ENCODE data around the gene FOXRED1. TPM values are rescaled to one million over a fixed set of nuclear protein-coding genes. Genes with fewer than 3 reads are reported as not detected.

FOXRED1 gene
- total RNA-seq, 2 experiments from 2014 or later: 46.0 to 47.3 TPM

GRCh38 chr11:126282736-126283591 lies 14.0 kb downstream of the FOXRED1 start, which contains the start of gene TIRAP:
Gene TIRAP (plus strand): TSS chr11:126283093. CDS start chr11:126290895, 7,802 bp downstream.
- H3K9me3 Mint-ChIP-seq: no peaks in the 10 kb centered on the region
- TF ChIP-seq CTCF (IDR thresholded peaks at IDR 0.05): no peak
- CTCF ChIA-PET: interaction anchor here (1.0 kb wide), 1 partner anchor 16 kb away, joined by 3 read pairs; no protein-coding TSS in a partner anchor
- peak within 1 kb of the TSS; percentile 99 for H3K4me3 Mint-ChIP-seq
- peak; percentile 73 for DNase-seq
- H3K27ac Mint-ChIP-seq: peak within 1 kb of the TSS; percentile 91
- peaks cover 46% of the 10 kb centered on the region for H3K4me1 Mint-ChIP-seq (ENCODE audit: low read depth)
- POLR2A ChIA-PET: interaction anchor here (0.6 to 3.2 kb wide), 12 partner anchors 11 to 52 kb away, joined by 3 to 25 read pairs (median 3); partner anchors contain the start of genes FOXRED1 and SRPRA
- intact Hi-C loops (cut with micrococcal nuclease): no loop called here
- no peaks in the 10 kb centered on the region for H3K27me3 Mint-ChIP-seq
- peaks cover 6% of the 10 kb centered on the region for H3K36me3 Mint-ChIP-seq (ENCODE audit: low read depth)
- peak; percentile 63 for ATAC-seq

GRCh38 chr11:126284829-126285228 lies 15.9 kb downstream of the FOXRED1 start:
- no peaks in the 10 kb centered on the region for H3K9me3 Mint-ChIP-seq
- intact Hi-C loops (cut with micrococcal nuclease): no loop called here
- H3K4me3 Mint-ChIP-seq: peak overlapping the region; percentile 99
- CTCF ChIA-PET: no interaction called here
- ATAC-seq (peak; percentile 57), DNase-seq (peak; percentile 98)
- H3K36me3 Mint-ChIP-seq (ENCODE audit: low read depth): peaks cover 9% of the 10 kb centered on the region
- peak overlapping the region; percentile 51 for H3K27ac Mint-ChIP-seq
- POLR2A ChIA-PET: no interaction called here
- H3K4me1 Mint-ChIP-seq (ENCODE audit: low read depth): peaks cover 51% of the 10 kb centered on the region
- TF ChIP-seq CTCF (IDR thresholded peaks at IDR 0.05): no peak
- H3K27me3 Mint-ChIP-seq: no peaks in the 10 kb centered on the region

DNA sequence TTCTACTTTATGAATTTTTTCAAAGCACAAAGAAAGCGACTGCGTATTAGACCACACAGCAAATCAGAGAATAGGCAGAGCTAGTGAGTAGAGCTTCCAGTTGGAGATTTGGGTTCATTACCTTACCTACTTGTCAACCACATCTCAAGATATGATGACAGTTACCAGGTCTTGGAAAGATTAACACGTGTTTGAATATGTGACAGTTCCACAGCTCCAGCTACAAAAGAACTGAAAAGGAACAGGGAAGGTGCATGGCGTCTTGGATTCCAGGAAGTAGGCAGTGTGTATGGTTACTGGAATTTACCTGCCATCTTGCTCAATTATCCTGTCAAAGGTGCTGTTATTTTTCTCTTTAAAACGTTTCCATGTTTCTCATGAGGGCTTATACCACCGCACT lies 19.3 kb downstream of the FOXRED1 start:
- intact Hi-C loops (cut with micrococcal nuclease): no loop called here
- H3K27me3 Mint-ChIP-seq: no peaks in the 10 kb centered on the region
- H3K9me3 Mint-ChIP-seq: no peaks in the 10 kb centered on the region
- ChIA-PET POLR2A (no interaction called here), CTCF (no interaction called here)
- no peak overlapping the region for H3K27ac Mint-ChIP-seq
- no peak for DNase-seq
- no peak for TF ChIP-seq CTCF (IDR thresholded peaks at IDR 0.05)
- H3K36me3 Mint-ChIP-seq (ENCODE audit: low read depth): peaks cover 13% of the 10 kb centered on the region
- no peak overlapping the region for H3K4me3 Mint-ChIP-seq
- ATAC-seq: no peak
- H3K4me1 Mint-ChIP-seq (ENCODE audit: low read depth): peaks cover 30% of the 10 kb centered on the region

DNA sequence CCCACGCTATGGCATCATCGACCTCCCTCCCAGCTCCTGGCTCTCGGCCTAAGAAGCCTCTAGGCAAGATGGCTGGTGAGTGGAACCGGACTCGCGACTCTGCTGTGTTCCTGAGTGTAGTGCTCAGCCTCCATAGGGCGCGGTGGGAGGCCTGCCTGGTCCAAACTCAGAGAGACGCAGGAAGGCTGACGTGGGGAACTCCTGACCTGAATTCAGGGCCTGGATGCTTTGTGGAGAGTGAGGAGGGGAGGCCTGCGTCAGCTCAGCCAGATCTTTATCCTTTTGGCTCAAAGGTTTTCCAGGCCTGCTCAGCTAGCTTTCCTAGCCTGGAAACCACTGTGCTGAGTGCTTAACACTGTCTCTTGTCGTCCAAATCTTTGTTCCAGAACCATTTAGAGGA lies 21.9 kb downstream of the FOXRED1 start:
- TF ChIP-seq CTCF (IDR thresholded peaks at IDR 0.05): no peak
- no peak overlapping the region for H3K4me3 Mint-ChIP-seq
- POLR2A ChIA-PET: interaction anchor here (0.6 to 1.2 kb wide), 3 partner anchors 11 to 79 kb away, joined by 3 read pairs; no protein-coding TSS in a partner anchor
- DNase-seq (no peak), ATAC-seq (no peak)
- intact Hi-C loops (cut with micrococcal nuclease): no loop called here
- H3K4me1 Mint-ChIP-seq (ENCODE audit: low read depth): peaks cover 25% of the 10 kb centered on the region
- H3K9me3 Mint-ChIP-seq: no peaks in the 10 kb centered on the region
- H3K27me3 Mint-ChIP-seq: no peaks in the 10 kb centered on the region
- no peak overlapping the region for H3K27ac Mint-ChIP-seq
- H3K36me3 Mint-ChIP-seq (ENCODE audit: low read depth): peaks cover 24% of the 10 kb centered on the region
- CTCF ChIA-PET: interaction anchor here (0.9 to 1.6 kb wide), 2 partner anchors 9 to 20 kb away, joined by 4 to 5 read pairs; no protein-coding TSS in a partner anchor

- peaks cover 18% of the 10 kb centered on the region for H3K4me1 Mint-ChIP-seq (ENCODE audit: low read depth)
- no peak for DNase-seq
- intact Hi-C loops (cut with micrococcal nuclease): no loop called here
- CTCF ChIA-PET: no interaction called here
- H3K27me3 Mint-ChIP-seq: no peaks in the 10 kb centered on the region
- H3K9me3 Mint-ChIP-seq: no peaks in the 10 kb centered on the region
- H3K4me3 Mint-ChIP-seq: no peak overlapping the region
- H3K36me3 Mint-ChIP-seq (ENCODE audit: low read depth): peaks cover 22% of the 10 kb centered on the region
- no peak for ATAC-seq
- no peak for TF ChIP-seq CTCF (IDR thresholded peaks at IDR 0.05)
- POLR2A ChIA-PET: interaction anchor here (0.8 to 0.9 kb wide), 3 partner anchors 8 to 42 kb away, joined by 3 read pairs; no protein-coding TSS in a partner anchor
- peak overlapping the region; percentile 71 for H3K27ac Mint-ChIP-seq
Observed at GRCh38 chr11:126293726-126294125, 24.8 kb downstream of the FOXRED1 start.

Data from activated CD8-positive, alpha-beta T cell treated with anti-CD3 and anti-CD28 coated beads for 36 hours (primary cell).